H7 (cell line): Measurements from ENCODE around the gene CCNB2. TPM values are rescaled to one million over a fixed set of nuclear protein-coding genes. Genes with fewer than 3 reads are reported as not detected.

Experiments used
- DNase-seq: peaks from one replicate; pipeline ENCODE4 v3.0.0; 2012
- H3K27me3 ChIP-seq: 2 replicates; pipeline ENCODE4 v1.6.0; 2011; ENCODE audit warnings: mild to moderate bottlenecking, low read length; ENCODE audit not compliant: control insufficient read depth, insufficient read depth
- H3K36me3 ChIP-seq: replicated peaks from 2 replicates; pipeline ENCODE4 v1.5.1; 2011; ENCODE audit warnings: low read length; ENCODE audit not compliant: control insufficient read depth, insufficient read depth
- H3K4me3 ChIP-seq: 2 replicates; pipeline ENCODE4 v1.5.1; 2011; ENCODE audit warnings: low read depth, mild to moderate bottlenecking, control low read depth, low read length, moderate library complexity; ENCODE audit not compliant: insufficient read depth
- total RNA-seq: library from RNA; depleted of rRNA; stranded (reverse); fragments of >200 nt; shearing (Covaris generic); gene quantifications from 2 replicates; pipeline ENCODE4 v1.2.3, GENCODE V29; 2014; rRNA removed

CCNB2 gene
- 103 and 128 TPM in 2 replicates for total RNA-seq

GRCh38 chr15:59104912-59105732 lies at the start of gene CCNB2:
Gene CCNB2, plus strand, starts transcription at chr15:59105146. Its CDS starts 123 bp downstream, at chr15:59105269.
- H3K4me3 ChIP-seq, result peak within 1 kb of the TSS; percentile 95
- H3K36me3 ChIP-seq, result peaks cover 12% of the 10 kb centered on the region
- H3K27me3 ChIP-seq, result no peaks in the 10 kb centered on the region
- DNase-seq, result peak; percentile 93

- Histone ChIP-seq H3K4me3 (no peak overlapping the region), H3K27me3 (no peaks in the 10 kb centered on the region), H3K36me3 (peaks cover 6% of the 10 kb centered on the region)
- no peak for DNase-seq
These were observed 45.8 kb upstream of the CCNB2 start for GRCh38 chr15:59059076-59059597.

- no peak for DNase-seq
- no peaks in the 10 kb centered on the region for H3K27me3 ChIP-seq
- peaks cover 6% of the 10 kb centered on the region for H3K36me3 ChIP-seq
- no peak overlapping the region for H3K4me3 ChIP-seq
These were observed 44.6 kb upstream of the CCNB2 start for GRCh38 chr15:59060348-59060747.

- Histone ChIP-seq H3K4me3 (no peak overlapping the region), H3K27me3 (no peaks in the 10 kb centered on the region), H3K36me3 (peaks cover 9% of the 10 kb centered on the region)
- no peak for DNase-seq
These were observed 41.9 kb upstream of the CCNB2 start for GRCh38 chr15:59063042-59063441.

- no peak overlapping the region for H3K4me3 ChIP-seq
- H3K36me3 ChIP-seq, result peaks cover 7% of the 10 kb centered on the region
- DNase-seq, result no peak
- no peaks in the 10 kb centered on the region for H3K27me3 ChIP-seq
These were observed 35.5 kb upstream of the CCNB2 start for GRCh38 chr15:59069430-59069829.

GRCh38 chr15:59074607-59075006 lies 30.3 kb upstream of the CCNB2 start:
- H3K27me3 ChIP-seq, result no peaks in the 10 kb centered on the region
- no peak overlapping the region for H3K4me3 ChIP-seq
- DNase-seq, result no peak
- peaks cover 2% of the 10 kb centered on the region; the same call in 1 of the 2 replicates for H3K36me3 ChIP-seq

- no peak overlapping the region for H3K4me3 ChIP-seq
- no peak for DNase-seq
- H3K27me3 ChIP-seq, result no peaks in the 10 kb centered on the region
- H3K36me3 ChIP-seq, result peaks cover 5% of the 10 kb centered on the region
These were observed 17.2 kb upstream of the CCNB2 start for GRCh38 chr15:59087731-59088130.

GRCh38 chr15:59094077-59094476 lies 10.9 kb upstream of the CCNB2 start:
- peaks cover 10% of the 10 kb centered on the region for H3K36me3 ChIP-seq
- no peak for DNase-seq
- H3K27me3 ChIP-seq, result no peaks in the 10 kb centered on the region
- H3K4me3 ChIP-seq, result no peak overlapping the region

GRCh38 chr15:59096429-59096828 lies 8.5 kb upstream of the CCNB2 start:
- H3K4me3 ChIP-seq, result no peak overlapping the region
- no peak for DNase-seq
- peaks cover 10% of the 10 kb centered on the region for H3K36me3 ChIP-seq
- no peaks in the 10 kb centered on the region for H3K27me3 ChIP-seq

GRCh38 chr15:59099162-59099685 lies 5.7 kb upstream of the CCNB2 start:
- Histone ChIP-seq H3K27me3 (no peaks in the 10 kb centered on the region), H3K4me3 (no peak overlapping the region), H3K36me3 (peaks cover 6% of the 10 kb centered on the region)
- DNase-seq, result no peak

GRCh38 chr15:59104602-59104911 lies 389 bp upstream of the CCNB2 start:
- Histone ChIP-seq H3K36me3 (peaks cover 10% of the 10 kb centered on the region), H3K4me3 (peak overlapping the region; percentile 95), H3K27me3 (no peaks in the 10 kb centered on the region)
- DNase-seq, result no peak

- Histone ChIP-seq H3K36me3 (peaks cover 17% of the 10 kb centered on the region), H3K4me3 (peak overlapping the region; percentile 95), H3K27me3 (no peaks in the 10 kb centered on the region)
- peak; percentile 49 for DNase-seq
These were observed 908 bp downstream of the CCNB2 start for GRCh38 chr15:59105854-59106253.

GRCh38 chr15:59111251-59111650 lies 6.3 kb downstream of the CCNB2 start:
- DNase-seq, result no peak
- Histone ChIP-seq H3K27me3 (no peaks in the 10 kb centered on the region), H3K36me3 (peaks cover 42% of the 10 kb centered on the region), H3K4me3 (no peak overlapping the region)

GRCh38 chr15:59115047-59115446 lies 10.1 kb downstream of the CCNB2 start:
- peaks cover 48% of the 10 kb centered on the region for H3K36me3 ChIP-seq
- no peaks in the 10 kb centered on the region for H3K27me3 ChIP-seq
- H3K4me3 ChIP-seq, result no peak overlapping the region
- DNase-seq, result peak; percentile 0

GRCh38 chr15:59116141-59116540 lies 11.2 kb downstream of the CCNB2 start:
- Histone ChIP-seq H3K27me3 (no peaks in the 10 kb centered on the region), H3K4me3 (no peak overlapping the region), H3K36me3 (peaks cover 43% of the 10 kb centered on the region)
- no peak for DNase-seq
